Measurements from ENCODE around the gene NECTIN4.

NECTIN4 gene

GRCh38 chr1:161096015-161096414 lies 6.7 kb upstream of the NECTIN4 start:
- DNase-seq (ENCODE audit: low read depth), result no peak
- TF ChIP-seq CTCF (conservative IDR thresholded peaks at IDR 0.05; ENCODE audit: low read length), result no peak
- no peak overlapping the region for H3K4me3 ChIP-seq (ENCODE audit: low read length)

- DNase-seq (ENCODE audit: low read depth), result no peak
- H3K4me3 ChIP-seq (ENCODE audit: low read length), result no peak overlapping the region
- no peak for TF ChIP-seq CTCF (conservative IDR thresholded peaks at IDR 0.05; ENCODE audit: low read length)
Measured at GRCh38 chr1:161095230-161095629, 5.9 kb upstream of the NECTIN4 start.

GRCh38 chr1:161094481-161094880 lies 5.1 kb upstream of the NECTIN4 start:
- DNase-seq (ENCODE audit: low read depth), result no peak
- no peak for TF ChIP-seq CTCF (conservative IDR thresholded peaks at IDR 0.05; ENCODE audit: low read length)
- no peak overlapping the region for H3K4me3 ChIP-seq (ENCODE audit: low read length)

- DNase-seq (ENCODE audit: low read depth), result no peak
- no peak for TF ChIP-seq CTCF (conservative IDR thresholded peaks at IDR 0.05; ENCODE audit: low read length)
- no peak overlapping the region for H3K4me3 ChIP-seq (ENCODE audit: low read length)
Measured at GRCh38 chr1:161092621-161093028, 3.3 kb upstream of the NECTIN4 start.

GRCh38 chr1:161091796-161092507 lies 2.6 kb upstream of the NECTIN4 start:
- no peak overlapping the region for H3K4me3 ChIP-seq (ENCODE audit: low read length)
- no peak for TF ChIP-seq CTCF (conservative IDR thresholded peaks at IDR 0.05; ENCODE audit: low read length)
- DNase-seq (ENCODE audit: low read depth), result no peak

GRCh38 chr1:161091093-161091492 lies 1.7 kb upstream of the NECTIN4 start:
- no peak for DNase-seq (ENCODE audit: low read depth)
- H3K4me3 ChIP-seq (ENCODE audit: low read length), result no peak overlapping the region
- TF ChIP-seq CTCF (conservative IDR thresholded peaks at IDR 0.05; ENCODE audit: low read length), result no peak

GRCh38 chr1:161090617-161091016 lies 1.3 kb upstream of the NECTIN4 start:
- TF ChIP-seq CTCF (conservative IDR thresholded peaks at IDR 0.05; ENCODE audit: low read length), result no peak
- no peak for DNase-seq (ENCODE audit: low read depth)
- no peak overlapping the region for H3K4me3 ChIP-seq (ENCODE audit: low read length)
